DOHH2 (cell line): ENCODE measurements around the gene SCAMP4.

Source experiments
- EZH2phosphoT487 ChIP-seq: fragments of 200-600 bp; sonication (generic); IDR thresholded peaks from 2 replicates; pipeline ENCODE4 v1.6.1; 2017; ENCODE audit warnings: borderline replicate concordance, mild to moderate bottlenecking, antibody characterized with exemption, low read length, moderate library complexity, mixed read lengths
- TF ChIP-seq, protein P1 (sequence below): fragments of 200-600 bp; sonication (generic); IDR thresholded peaks from one replicate; pipeline ENCODE4 v1.5.1; 2014; ENCODE audit warnings: antibody characterized with exemption, mild to moderate bottlenecking, low read depth, low read length; ENCODE audit not compliant: poor library complexity, severe bottlenecking

DNA sequence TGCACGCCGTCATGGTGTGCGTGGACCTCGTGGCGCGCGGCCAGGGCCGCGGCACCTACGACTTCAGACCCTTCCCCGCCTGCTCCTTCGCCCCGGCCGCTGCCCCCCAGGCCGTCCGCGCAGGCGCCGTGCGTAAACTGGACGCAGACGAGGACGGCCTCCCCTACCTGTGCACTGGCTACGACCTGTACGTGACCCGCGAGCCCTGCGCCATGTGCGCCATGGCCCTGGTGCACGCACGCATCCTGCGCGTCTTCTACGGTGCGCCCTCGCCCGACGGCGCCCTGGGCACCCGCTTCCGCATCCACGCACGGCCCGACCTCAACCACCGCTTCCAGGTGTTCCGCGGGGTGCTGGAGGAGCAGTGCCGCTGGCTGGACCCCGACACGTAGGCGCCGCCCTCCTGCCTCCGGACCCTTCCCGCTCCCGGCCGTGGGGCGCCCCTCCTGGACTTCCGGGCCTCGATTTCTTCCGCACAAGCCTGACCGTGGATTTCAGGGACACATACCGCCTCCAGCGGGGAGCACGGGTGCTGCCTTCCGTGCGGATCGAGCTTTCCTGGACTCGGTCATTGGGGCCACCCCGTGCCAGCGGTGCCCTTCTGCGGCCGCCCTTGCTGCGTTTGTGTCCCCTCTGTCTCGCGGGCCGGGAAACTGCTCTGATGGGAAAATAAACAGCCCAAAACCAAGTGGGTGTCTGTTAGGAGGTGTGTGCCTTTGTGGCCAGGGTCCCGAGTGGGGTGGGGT lies 7.7 kb downstream of the SCAMP4 start:
- TF ChIP-seq, protein P1, sequence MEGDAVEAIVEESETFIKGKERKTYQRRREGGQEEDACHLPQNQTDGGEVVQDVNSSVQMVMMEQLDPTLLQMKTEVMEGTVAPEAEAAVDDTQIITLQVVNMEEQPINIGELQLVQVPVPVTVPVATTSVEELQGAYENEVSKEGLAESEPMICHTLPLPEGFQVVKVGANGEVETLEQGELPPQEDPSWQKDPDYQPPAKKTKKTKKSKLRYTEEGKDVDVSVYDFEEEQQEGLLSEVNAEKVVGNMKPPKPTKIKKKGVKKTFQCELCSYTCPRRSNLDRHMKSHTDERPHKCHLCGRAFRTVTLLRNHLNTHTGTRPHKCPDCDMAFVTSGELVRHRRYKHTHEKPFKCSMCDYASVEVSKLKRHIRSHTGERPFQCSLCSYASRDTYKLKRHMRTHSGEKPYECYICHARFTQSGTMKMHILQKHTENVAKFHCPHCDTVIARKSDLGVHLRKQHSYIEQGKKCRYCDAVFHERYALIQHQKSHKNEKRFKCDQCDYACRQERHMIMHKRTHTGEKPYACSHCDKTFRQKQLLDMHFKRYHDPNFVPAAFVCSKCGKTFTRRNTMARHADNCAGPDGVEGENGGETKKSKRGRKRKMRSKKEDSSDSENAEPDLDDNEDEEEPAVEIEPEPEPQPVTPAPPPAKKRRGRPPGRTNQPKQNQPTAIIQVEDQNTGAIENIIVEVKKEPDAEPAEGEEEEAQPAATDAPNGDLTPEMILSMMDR = no peak
- no peak for TF ChIP-seq EZH2phosphoT487
